Fibroblast of lung (primary cell): Measurements from ENCODE around the gene FTO. TPM values are rescaled to one million over a fixed set of nuclear protein-coding genes. Genes with fewer than 3 reads are reported as not detected.

Source experiments
- DNase-seq, 2 donors: peaks; one replicate each; pipeline versions ENCODE4 v3.0.0 to v3.0.0-alpha.2; 2010; ENCODE audit warnings: low read depth in 2 of 2
- H2AFZ ChIP-seq: 2 replicates; pipeline ENCODE4 v1.5.1; 2012; ENCODE audit warnings: low read length, control low read depth, inconsistent platforms
- H3K27ac ChIP-seq: 2 replicates; pipeline ENCODE4 v1.5.1; 2011; ENCODE audit warnings: low read length, control low read depth; ENCODE audit not compliant: insufficient read depth
- H3K27me3 ChIP-seq: 2 replicates; pipeline ENCODE4 v1.5.1; 2011; ENCODE audit warnings: mild to moderate bottlenecking, low read length; ENCODE audit not compliant: control insufficient read depth, insufficient read depth
- H3K36me3 ChIP-seq: 2 replicates; pipeline ENCODE4 v1.5.1; 2011; ENCODE audit warnings: low read length; ENCODE audit not compliant: control insufficient read depth, insufficient read depth
- H3K4me1 ChIP-seq: 2 replicates; pipeline ENCODE4 v1.5.1; 2011; ENCODE audit warnings: low read length; ENCODE audit not compliant: control insufficient read depth, insufficient read depth; ENCODE audit errors: extremely low read depth
- H3K4me2 ChIP-seq: 2 replicates; pipeline ENCODE4 v1.5.1; 2011; ENCODE audit warnings: low read length, control low read depth; ENCODE audit not compliant: insufficient read depth; ENCODE audit errors: extremely low read depth
- H3K4me3 ChIP-seq, 4 experiments: fragments of 200-600 bp in 1 of 4; sonication (generic) in 1 of 4; replicated peaks in 1 of 4; 2 replicates each; pipeline ENCODE4 v1.5.1; 2011 to 2016; ENCODE audit warnings: low read length in 4 of 4, low read depth in 3 of 4, mild to moderate bottlenecking in 3 of 4, control low read depth in 2 of 4, inconsistent platforms in 1 of 4, mixed read lengths in 1 of 4; ENCODE audit not compliant: insufficient read depth in 1 of 4; ENCODE audit errors: control extremely low read depth in 1 of 4
- H3K79me2 ChIP-seq: 2 replicates; pipeline ENCODE4 v1.5.1; 2012; ENCODE audit warnings: mild to moderate bottlenecking, low read length, inconsistent platforms; ENCODE audit not compliant: control insufficient read depth, insufficient read depth
- H3K9ac ChIP-seq: 2 replicates; pipeline ENCODE4 v1.5.1; 2011; ENCODE audit warnings: mild to moderate bottlenecking, low read length, control low read depth; ENCODE audit not compliant: insufficient read depth
- H3K9me3 ChIP-seq: 2 replicates; pipeline ENCODE4 v1.5.1; 2012; ENCODE audit warnings: low read depth, low read length; ENCODE audit not compliant: control insufficient read depth, insufficient read depth
- H4K20me1 ChIP-seq: 2 replicates; pipeline ENCODE4 v1.5.1; 2011; ENCODE audit warnings: low read length; ENCODE audit not compliant: control insufficient read depth, insufficient read depth; ENCODE audit errors: extremely low read depth
- EZH2 ChIP-seq: IDR thresholded peaks from 2 replicates; pipeline ENCODE4 v1.5.1; 2012; ENCODE audit warnings: low read length, control low read depth, mild to moderate bottlenecking; ENCODE audit errors: missing control alignments
- polyA plus RNA-seq, 2 donors: library from polyadenylated mRNA; depleted of rRNA in 1 of 2; stranded (reverse) in 1 of 2; unstranded in 1 of 2; fragments of >200 nt; gene quantifications; 2 replicates each; pipeline ENCODE4 v1.2.1, GENCODE V29; 2011 to 2012; ENCODE audit warnings: missing spikeins in 1 of 2
- total RNA-seq: library from RNA; depleted of rRNA; stranded (reverse); fragments of >200 nt; gene quantifications from 2 replicates; pipeline ENCODE4 v1.2.1, GENCODE V29; 2014
- TF ChIP-seq, protein P1 (sequence below), 2 donors: IDR thresholded peaks in 1 of 2; conservative IDR thresholded peaks in 1 of 2; 1 replicate in 1 of 2; 2 replicates in 1 of 2; pipeline ENCODE4 v1.5.1; 2011 to 2012; ENCODE audit warnings: low read length in 2 of 2, control low read depth in 1 of 2, inconsistent platforms in 1 of 2, low read depth in 1 of 2, mild to moderate bottlenecking in 1 of 2

The FTO gene
- total and polyA plus RNA-seq, 2 donors (not counting 1 experiment from before 2014, with no cell fraction given) = 61.1 to 97.6 TPM

DNA sequence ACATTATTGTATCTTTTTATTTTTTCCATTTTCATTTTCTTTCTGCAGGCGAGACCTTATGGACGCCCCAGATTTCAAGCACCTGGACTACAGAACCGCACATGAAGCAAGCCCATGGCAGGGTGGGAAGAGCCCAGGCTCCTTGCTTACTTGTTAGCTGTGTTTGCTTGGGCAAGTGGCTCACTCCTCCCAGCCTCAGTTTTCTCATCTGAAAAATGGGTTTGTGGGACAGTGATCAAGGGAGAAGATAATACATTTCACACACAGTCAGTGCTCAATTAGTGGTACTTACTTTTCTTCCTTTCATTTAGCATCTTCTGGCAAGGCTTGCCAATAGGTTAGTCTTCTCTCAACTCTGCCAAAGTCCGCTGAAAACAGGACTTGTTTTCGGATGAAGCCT, 465.2 kb downstream of the FTO start:
- no peaks in the 10 kb centered on the region for H3K4me1 ChIP-seq
- no peaks in the 10 kb centered on the region for H3K79me2 ChIP-seq
- H3K9me3 ChIP-seq = no peaks in the 10 kb centered on the region
- DNase-seq = no peak
- no peaks in the 10 kb centered on the region for H3K36me3 ChIP-seq
- H2AFZ ChIP-seq = no peak overlapping the region
- TF ChIP-seq, protein P1, sequence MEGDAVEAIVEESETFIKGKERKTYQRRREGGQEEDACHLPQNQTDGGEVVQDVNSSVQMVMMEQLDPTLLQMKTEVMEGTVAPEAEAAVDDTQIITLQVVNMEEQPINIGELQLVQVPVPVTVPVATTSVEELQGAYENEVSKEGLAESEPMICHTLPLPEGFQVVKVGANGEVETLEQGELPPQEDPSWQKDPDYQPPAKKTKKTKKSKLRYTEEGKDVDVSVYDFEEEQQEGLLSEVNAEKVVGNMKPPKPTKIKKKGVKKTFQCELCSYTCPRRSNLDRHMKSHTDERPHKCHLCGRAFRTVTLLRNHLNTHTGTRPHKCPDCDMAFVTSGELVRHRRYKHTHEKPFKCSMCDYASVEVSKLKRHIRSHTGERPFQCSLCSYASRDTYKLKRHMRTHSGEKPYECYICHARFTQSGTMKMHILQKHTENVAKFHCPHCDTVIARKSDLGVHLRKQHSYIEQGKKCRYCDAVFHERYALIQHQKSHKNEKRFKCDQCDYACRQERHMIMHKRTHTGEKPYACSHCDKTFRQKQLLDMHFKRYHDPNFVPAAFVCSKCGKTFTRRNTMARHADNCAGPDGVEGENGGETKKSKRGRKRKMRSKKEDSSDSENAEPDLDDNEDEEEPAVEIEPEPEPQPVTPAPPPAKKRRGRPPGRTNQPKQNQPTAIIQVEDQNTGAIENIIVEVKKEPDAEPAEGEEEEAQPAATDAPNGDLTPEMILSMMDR (conservative IDR thresholded peaks at IDR 0.05 in 1 of 2, IDR thresholded peaks at IDR 0.05 in 1 of 2; ENCODE audit: low read depth in 1 of 2, low read length in 2 of 2) = no peak
- no peak for TF ChIP-seq EZH2
- no peak overlapping the region for H3K9ac ChIP-seq
- H3K27me3 ChIP-seq = peaks cover 2% of the 10 kb centered on the region
- no peak overlapping the region for H3K4me2 ChIP-seq
- H3K4me3 ChIP-seq = no peak overlapping the region
- no peak overlapping the region for H3K27ac ChIP-seq
- H4K20me1 ChIP-seq = no peaks in the 10 kb centered on the region

DNA sequence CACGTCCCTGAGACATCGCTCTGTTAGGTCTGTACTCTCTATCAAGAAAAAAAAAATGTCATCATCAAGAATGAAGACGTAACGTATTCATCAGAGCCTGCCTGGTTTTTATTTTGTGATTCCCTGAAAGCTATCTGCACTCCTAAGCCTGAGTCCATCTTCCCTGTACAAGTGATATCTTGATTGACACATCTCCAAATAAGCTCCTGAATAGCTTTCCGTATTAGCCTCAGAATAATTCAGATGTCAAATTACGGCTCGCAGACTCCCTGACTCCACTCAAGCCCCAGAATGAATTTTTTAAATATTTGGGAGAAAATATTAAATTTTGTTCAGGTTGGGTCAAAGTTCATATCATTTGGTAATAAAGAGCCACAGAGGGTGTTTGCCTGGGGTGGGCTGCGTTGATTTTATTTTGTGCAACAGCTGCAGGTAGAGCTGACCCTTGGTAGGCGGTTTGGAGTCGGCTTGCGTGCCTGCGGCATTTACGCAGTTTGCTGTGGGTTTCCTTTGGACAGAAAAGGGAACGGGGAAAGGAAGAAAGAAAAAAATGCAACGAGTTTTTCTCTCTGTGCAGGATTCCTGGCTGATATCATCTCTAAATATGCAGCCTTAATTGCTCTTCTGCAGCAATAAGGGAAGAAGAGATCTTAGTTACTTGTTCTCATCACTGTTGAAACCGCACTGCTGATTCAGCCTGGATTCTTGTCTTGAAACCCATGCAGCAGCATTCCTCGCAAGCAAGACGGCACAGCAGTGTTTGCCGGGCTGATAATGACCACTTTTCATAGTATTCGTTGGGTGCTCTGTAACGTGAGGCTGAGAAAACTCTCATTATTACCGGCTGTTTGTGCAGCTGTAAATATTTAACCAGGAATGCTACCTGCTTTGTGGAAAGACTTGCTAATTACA, 467.9 kb downstream of the FTO start:
- Histone ChIP-seq H3K4me1 (no peaks in the 10 kb centered on the region), H3K36me3 (no peaks in the 10 kb centered on the region), H3K4me2 (no peak overlapping the region), H3K27ac (no peak overlapping the region), H3K4me3 (no peak overlapping the region), H2AFZ (no peak overlapping the region), H3K9me3 (no peaks in the 10 kb centered on the region), H3K9ac (no peak overlapping the region), H3K27me3 (peaks cover 2% of the 10 kb centered on the region), H4K20me1 (no peaks in the 10 kb centered on the region), H3K79me2 (no peaks in the 10 kb centered on the region)
- no peak for TF ChIP-seq EZH2
- TF ChIP-seq, protein P1 (conservative IDR thresholded peaks at IDR 0.05 in 1 of 2, IDR thresholded peaks at IDR 0.05 in 1 of 2; ENCODE audit: low read depth in 1 of 2, low read length in 2 of 2) = no peak
- peak; percentile 23 to 90 for DNase-seq

DNA sequence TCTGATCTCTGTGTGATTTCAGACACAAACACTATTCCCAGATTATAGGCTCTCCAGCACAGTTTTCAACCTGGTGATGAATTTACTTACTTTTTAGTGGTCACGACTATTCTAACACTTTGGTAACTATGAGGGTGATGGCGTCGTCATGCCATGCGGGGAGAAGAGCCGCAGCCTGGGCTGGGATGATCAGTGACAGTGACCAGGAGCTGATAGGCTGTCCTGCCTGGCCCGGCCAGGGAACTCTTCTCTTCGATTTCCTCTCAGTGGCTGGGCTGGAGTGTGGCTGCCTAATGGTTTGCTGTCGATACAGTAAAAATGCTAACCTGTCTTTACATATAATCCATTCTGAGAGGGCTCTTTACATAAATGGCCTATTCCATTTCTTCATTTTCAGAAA, 469.5 kb downstream of the FTO start:
- no peak for TF ChIP-seq EZH2
- TF ChIP-seq, protein P1 (conservative IDR thresholded peaks at IDR 0.05 in 1 of 2, IDR thresholded peaks at IDR 0.05 in 1 of 2; ENCODE audit: low read depth in 1 of 2, low read length in 2 of 2) = no peak
- no peaks in the 10 kb centered on the region for H3K4me1 ChIP-seq
- H3K9me3 ChIP-seq = no peaks in the 10 kb centered on the region
- peaks cover 2% of the 10 kb centered on the region for H3K27me3 ChIP-seq
- no peak overlapping the region for H3K4me3 ChIP-seq
- H3K4me2 ChIP-seq = no peak overlapping the region
- H3K9ac ChIP-seq = no peak overlapping the region
- H2AFZ ChIP-seq = no peak overlapping the region
- H3K79me2 ChIP-seq = no peaks in the 10 kb centered on the region
- H3K27ac ChIP-seq = no peak overlapping the region
- H3K36me3 ChIP-seq = no peaks in the 10 kb centered on the region
- no peaks in the 10 kb centered on the region for H4K20me1 ChIP-seq
- DNase-seq = no peak
